ENCODE measurements around the gene CABP7.

Gene CABP7

DNA sequence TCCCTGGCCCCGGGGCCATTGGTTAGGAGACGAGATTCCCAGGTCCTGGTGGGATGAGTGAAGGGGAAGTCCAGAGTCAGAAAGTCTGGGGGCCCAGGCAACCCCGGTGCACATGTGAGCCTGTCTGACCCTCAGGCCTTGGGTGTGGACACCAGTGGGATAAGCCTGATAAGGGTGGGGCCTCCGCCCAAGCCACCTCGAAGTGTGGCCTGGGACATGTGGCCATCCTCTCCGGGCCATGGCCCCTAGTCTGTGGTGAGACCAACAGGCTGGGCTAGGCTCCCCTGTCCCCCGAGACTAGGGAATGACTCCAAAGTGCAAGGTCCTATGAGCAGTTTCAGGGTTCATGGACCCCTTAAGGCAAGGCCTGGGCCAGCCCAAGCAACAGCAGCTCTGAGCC lies 6.3 kb downstream of the CABP7 start:
- TF ChIP-seq, protein P1, sequence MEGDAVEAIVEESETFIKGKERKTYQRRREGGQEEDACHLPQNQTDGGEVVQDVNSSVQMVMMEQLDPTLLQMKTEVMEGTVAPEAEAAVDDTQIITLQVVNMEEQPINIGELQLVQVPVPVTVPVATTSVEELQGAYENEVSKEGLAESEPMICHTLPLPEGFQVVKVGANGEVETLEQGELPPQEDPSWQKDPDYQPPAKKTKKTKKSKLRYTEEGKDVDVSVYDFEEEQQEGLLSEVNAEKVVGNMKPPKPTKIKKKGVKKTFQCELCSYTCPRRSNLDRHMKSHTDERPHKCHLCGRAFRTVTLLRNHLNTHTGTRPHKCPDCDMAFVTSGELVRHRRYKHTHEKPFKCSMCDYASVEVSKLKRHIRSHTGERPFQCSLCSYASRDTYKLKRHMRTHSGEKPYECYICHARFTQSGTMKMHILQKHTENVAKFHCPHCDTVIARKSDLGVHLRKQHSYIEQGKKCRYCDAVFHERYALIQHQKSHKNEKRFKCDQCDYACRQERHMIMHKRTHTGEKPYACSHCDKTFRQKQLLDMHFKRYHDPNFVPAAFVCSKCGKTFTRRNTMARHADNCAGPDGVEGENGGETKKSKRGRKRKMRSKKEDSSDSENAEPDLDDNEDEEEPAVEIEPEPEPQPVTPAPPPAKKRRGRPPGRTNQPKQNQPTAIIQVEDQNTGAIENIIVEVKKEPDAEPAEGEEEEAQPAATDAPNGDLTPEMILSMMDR (IDR thresholded peaks at IDR 0.05; ENCODE audit: low read depth, low read length, missing control alignments): no peak
- H3K4me3 ChIP-seq (ENCODE audit: low read depth, low read length): no peak overlapping the region
- DNase-seq (ENCODE audit: low read depth): no peak
- in situ Hi-C loops (cut with HindIII; ENCODE audit: low sequenced_read_pairs): no loop called here

DNA sequence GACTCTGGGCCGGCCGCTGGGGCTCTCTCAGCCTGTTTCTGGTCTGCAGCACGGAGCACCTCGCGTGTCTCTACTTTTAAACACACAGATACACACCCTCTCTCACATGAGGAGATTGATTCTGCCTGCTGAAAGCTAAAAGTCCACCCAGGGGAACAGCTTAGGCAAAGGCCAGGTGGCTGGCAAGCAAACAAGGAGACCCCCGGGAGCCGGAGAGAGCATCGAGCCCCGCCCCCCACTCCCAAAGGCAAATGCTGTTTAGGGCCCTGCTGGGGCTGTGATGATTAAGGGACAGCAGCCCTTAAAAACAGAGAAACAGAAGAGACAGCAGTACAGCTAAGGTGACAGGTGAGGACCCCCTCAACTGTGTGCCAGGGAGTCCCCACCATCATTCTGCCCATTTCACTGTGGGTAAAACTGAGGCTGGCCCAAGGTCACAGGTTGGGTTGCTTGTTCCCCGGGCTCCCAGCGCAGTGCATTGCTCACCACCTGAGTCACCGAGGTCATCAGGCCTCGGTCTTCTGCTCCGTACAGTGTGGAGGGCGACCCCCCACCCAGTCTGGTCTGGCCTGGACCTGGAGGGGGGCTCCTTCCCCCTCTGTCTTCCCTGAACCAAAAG lies 6.8 kb downstream of the CABP7 start:
- H3K4me3 ChIP-seq (ENCODE audit: low read depth, low read length): no peak overlapping the region
- TF ChIP-seq, protein P1 (IDR thresholded peaks at IDR 0.05; ENCODE audit: low read depth, low read length, missing control alignments): no peak
- in situ Hi-C loops (cut with HindIII; ENCODE audit: low sequenced_read_pairs): no loop called here
- no peak for DNase-seq (ENCODE audit: low read depth)

DNA sequence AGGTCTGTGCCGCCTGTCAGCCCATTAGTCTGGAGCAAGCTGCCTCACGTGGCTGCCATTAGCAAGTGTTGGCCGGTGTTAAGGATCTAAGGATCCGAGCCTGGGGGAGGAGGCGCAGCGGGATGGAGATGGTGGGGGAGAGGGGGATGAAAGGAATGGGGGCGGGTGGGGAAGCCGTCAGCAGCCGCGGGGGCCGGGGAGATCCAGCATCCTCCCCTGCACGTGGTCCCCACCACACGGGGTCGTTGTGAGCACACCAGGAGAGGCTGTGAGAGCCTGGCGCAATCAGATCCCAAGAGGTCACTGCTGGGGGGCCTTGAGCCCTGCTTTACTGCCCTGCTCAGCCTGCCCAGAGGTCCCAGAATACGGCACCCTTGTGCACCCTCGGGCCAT lies 7.3 kb downstream of the CABP7 start:
- DNase-seq (ENCODE audit: low read depth): no peak
- H3K4me3 ChIP-seq (ENCODE audit: low read depth, low read length): no peak overlapping the region
- in situ Hi-C loops (cut with HindIII; ENCODE audit: low sequenced_read_pairs): no loop called here
- TF ChIP-seq, protein P1 (IDR thresholded peaks at IDR 0.05; ENCODE audit: low read depth, low read length, missing control alignments): peak; percentile 46

DNA sequence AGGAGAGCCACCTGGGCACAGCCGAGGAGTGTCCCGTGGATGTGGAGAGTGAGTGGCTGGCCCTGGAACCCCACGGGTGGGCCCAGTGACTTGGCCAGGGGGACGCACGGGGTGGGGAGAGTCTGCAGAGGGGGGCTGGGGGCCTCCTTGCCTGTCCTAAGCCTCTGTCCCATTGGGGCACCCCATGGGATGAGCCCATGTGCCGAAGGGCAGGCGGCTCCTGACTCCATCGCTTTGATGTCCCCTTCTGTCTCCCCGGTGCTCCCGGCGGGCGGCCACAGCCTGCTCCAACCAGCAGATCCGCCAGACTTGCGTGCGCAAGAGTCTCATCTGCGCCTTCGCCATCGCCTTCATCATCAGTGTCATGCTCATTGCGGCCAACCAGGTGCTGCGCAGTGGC lies 9.4 kb downstream of the CABP7 start:
- DNase-seq (ENCODE audit: low read depth): no peak
- TF ChIP-seq, protein P1 (IDR thresholded peaks at IDR 0.05; ENCODE audit: low read depth, low read length, missing control alignments): no peak
- no peak overlapping the region for H3K4me3 ChIP-seq (ENCODE audit: low read depth, low read length)
- in situ Hi-C loops (cut with HindIII; ENCODE audit: low sequenced_read_pairs): no loop called here

DNA sequence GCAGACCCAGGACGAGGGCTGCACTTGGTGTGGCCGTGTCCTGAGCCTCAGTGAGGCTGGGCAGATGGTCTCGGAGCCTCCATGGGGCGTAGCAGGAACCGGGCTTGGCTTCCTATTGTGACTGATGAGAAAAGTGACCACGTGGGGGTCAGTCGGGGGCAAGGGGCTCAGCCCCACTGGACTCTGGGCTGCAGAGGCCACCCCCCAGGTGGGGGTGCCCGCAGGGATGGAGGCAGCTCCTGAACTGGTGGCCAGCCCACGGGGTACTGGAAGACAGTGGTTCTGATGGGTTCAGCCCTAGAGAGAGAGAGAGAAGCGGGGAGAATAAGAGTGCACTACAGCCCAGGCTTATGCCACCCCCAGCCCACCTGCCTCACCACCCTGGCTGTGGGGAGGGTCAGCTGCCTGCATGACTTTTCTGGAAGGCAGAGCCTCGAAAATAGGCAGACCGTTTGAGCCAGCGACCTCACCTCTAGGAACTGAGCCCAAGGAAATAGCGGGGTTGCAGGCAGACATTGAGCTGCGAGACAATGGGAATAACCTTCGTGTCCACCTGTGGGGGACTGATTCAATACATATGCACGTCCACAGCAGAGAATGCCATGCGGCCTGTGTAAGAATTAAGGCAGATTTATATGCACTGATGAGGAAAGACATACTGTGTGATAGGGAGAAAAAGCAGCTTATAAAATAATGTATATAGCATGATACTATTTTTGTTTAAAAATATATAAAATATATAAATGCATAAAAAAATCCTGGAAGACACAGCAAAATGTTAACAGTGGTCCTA lies 11.5 kb downstream of the CABP7 start:
- TF ChIP-seq, protein P1 (IDR thresholded peaks at IDR 0.05; ENCODE audit: low read depth, low read length, missing control alignments): no peak
- H3K4me3 ChIP-seq (ENCODE audit: low read depth, low read length): no peak overlapping the region
- in situ Hi-C loops (cut with HindIII; ENCODE audit: low sequenced_read_pairs): no loop called here
- DNase-seq (ENCODE audit: low read depth): no peak

DNA sequence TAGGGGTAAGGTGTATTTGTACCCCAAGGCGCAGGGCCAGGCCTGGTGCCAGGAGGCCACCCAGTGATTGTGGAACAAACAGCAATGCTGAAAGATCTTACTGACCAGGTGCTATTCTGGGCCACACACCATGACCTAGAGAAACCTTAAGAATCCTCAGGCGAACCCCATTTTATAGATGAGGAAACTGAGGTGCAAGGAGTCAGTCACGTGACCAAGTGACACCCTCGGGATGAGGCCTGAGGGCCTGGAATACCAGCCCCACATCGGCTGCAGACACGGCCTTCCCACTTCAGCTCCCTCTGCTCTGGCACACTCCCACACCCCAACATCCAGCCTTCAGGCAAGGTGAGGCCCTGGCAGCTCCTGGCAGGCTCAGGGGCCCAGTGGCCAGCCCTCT lies 13.1 kb downstream of the CABP7 start:
- in situ Hi-C loops (cut with HindIII; ENCODE audit: low sequenced_read_pairs): no loop called here
- DNase-seq (ENCODE audit: low read depth): no peak
- no peak overlapping the region for H3K4me3 ChIP-seq (ENCODE audit: low read depth, low read length)
- TF ChIP-seq, protein P1 (IDR thresholded peaks at IDR 0.05; ENCODE audit: low read depth, low read length, missing control alignments): no peak
